Upper lobe of left lung (tissue), 6 donors: ENCODE data around the gene GAGE12J. TPM values are rescaled to one million over a fixed set of nuclear protein-coding genes. Genes with fewer than 3 reads are reported as not detected.
"Not testable (repeated sequence)": the region's sequence is repeated elsewhere in the genome, so short reads cannot be mapped to it uniquely, and the experiment has no call there.

ENCODE experiments used
- ATAC-seq, 2 donors: fragments of 200-7000 bp; cut with Tn5 transposase; one replicate each; pipeline ENCODE4 v1.9.1; 2022; ENCODE audit warnings: mild to moderate bottlenecking in 2 of 2, moderate library complexity in 2 of 2; ENCODE audit not compliant: low FRiP score in 2 of 2
- DNase-seq, 2 donors: peaks; one replicate each; pipeline ENCODE4 v3.0.0-alpha.2; 2019 to 2020
- H3K27ac ChIP-seq, 4 donors: fragments of 200-600 bp; sonication (generic); one replicate each; pipeline ENCODE4 v1.5.1; 2016 to 2019
- H3K27me3 ChIP-seq, 4 donors: fragments of 200-600 bp; sonication (generic); one replicate each; pipeline ENCODE4 v1.5.1; 2017 to 2019
- H3K36me3 ChIP-seq, 4 donors: fragments of 200-600 bp; sonication (generic); one replicate each; pipeline ENCODE4 v1.5.1; 2016 to 2019
- H3K4me1 ChIP-seq, 4 donors: fragments of 200-600 bp; sonication (generic); one replicate each; pipeline ENCODE4 v1.5.1; 2018 to 2019
- H3K4me3 ChIP-seq, 4 donors: fragments of 200-600 bp; sonication (generic); one replicate each; pipeline ENCODE4 v1.5.1; 2017 to 2019; ENCODE audit warnings: mild to moderate bottlenecking in 2 of 4, moderate library complexity in 1 of 4
- H3K9me3 ChIP-seq, 4 donors: fragments of 200-600 bp; sonication (generic); one replicate each; pipeline ENCODE4 v1.5.1; 2018 to 2019
- CTCF ChIP-seq, 6 experiments: fragments of 450-650 bp in 4 of 6; fragments of 200-600 bp in 2 of 6; sonication (generic) in 2 of 6; IDR thresholded peaks; one replicate each; pipeline ENCODE4 v1.5.1; 2016 to 2019; ENCODE audit warnings: antibody characterized with exemption in 6 of 6
- EP300 ChIP-seq, 4 donors: sonication (generic); formaldehyde crosslinking; IDR thresholded peaks; one replicate each; pipeline ENCODE4 v1.5.1; 2017; ENCODE audit warnings: antibody characterized with exemption in 4 of 4, control low read depth in 2 of 4
- POLR2A ChIP-seq, 4 donors: fragments of 450-650 bp; IDR thresholded peaks; one replicate each; pipeline ENCODE4 v1.5.1; 2016 to 2017; ENCODE audit warnings: antibody characterized with exemption in 4 of 4, mild to moderate bottlenecking in 2 of 4
- POLR2AphosphoS5 ChIP-seq, 2 donors: sonication (generic); formaldehyde crosslinking; IDR thresholded peaks; one replicate each; pipeline ENCODE4 v1.5.1; 2017; ENCODE audit warnings: antibody characterized with exemption in 2 of 2
- WGBS, 2 donors: methylation state at CpG; one replicate each; pipeline ENCODE4 v1.1.5; 2017 to 2018; 5-methylcytosine and 5-hydroxymethylcytosine counted together
- total RNA-seq, 6 donors: library from RNA; depleted of rRNA in 4 of 6; stranded (reverse); fragments of >200 nt in 4 of 6; gene quantifications; one replicate each; pipeline versions ENCODE4 v1.1.0 to v1.2.1, GENCODE V29; 2016 to 2021
- donor health status: DM: no; HTN: no; CAD: no; lungs with moderate emphysema.
- donor health status: DM: no; HTN: yes; CAD: no; lungs with severe emphysema.

GAGE12J gene
- total RNA-seq, 6 donors from 2014 or later = 0.72 TPM; not detected in 5

GRCh38 chrX:49287665-49288064, 34.2 kb upstream of the GAGE12J start:
- H3K27me3 ChIP-seq = peaks cover 0 to 3% (median 0%) of the 10 kb centered on the region in 4 donors
- no peak for DNase-seq
- H3K27ac ChIP-seq = no peak overlapping the region
- no peaks in the 10 kb centered on the region for H3K4me1 ChIP-seq
- H3K36me3 ChIP-seq = no peaks in the 10 kb centered on the region
- ATAC-seq = no peak
- no peak overlapping the region for H3K4me3 ChIP-seq
- no peak for TF ChIP-seq POLR2AphosphoS5 (IDR thresholded peaks at IDR 0.05)
- TF ChIP-seq POLR2A (IDR thresholded peaks at IDR 0.05) = no peak
- TF ChIP-seq CTCF (IDR thresholded peaks at IDR 0.05) = no peak
- no peak for TF ChIP-seq EP300 (IDR thresholded peaks at IDR 0.05)
- WGBS, 2 donors = 71 to 83% methylated on average over 1 of the region's 1 CpG
- no peaks in the 10 kb centered on the region for H3K9me3 ChIP-seq

- H3K9me3 ChIP-seq = no peaks in the 10 kb centered on the region
- TF ChIP-seq CTCF (IDR thresholded peaks at IDR 0.05) (no peak), EP300 (IDR thresholded peaks at IDR 0.05) (no peak), POLR2A (IDR thresholded peaks at IDR 0.05) (no peak), POLR2AphosphoS5 (IDR thresholded peaks at IDR 0.05) (no peak)
- no peak overlapping the region for H3K4me3 ChIP-seq
- peaks cover 0 to 3% (median 0%) of the 10 kb centered on the region in 4 donors for H3K27me3 ChIP-seq
- no peak overlapping the region for H3K27ac ChIP-seq
- no peak for DNase-seq
- H3K4me1 ChIP-seq = no peaks in the 10 kb centered on the region
- 67 to 75% methylated on average over 1 to 7 of the region's 7 CpGs for WGBS, 2 donors
- no peaks in the 10 kb centered on the region for H3K36me3 ChIP-seq
- ATAC-seq = peak in 1 of 2 donors; percentile 34
These were observed 31.6 kb upstream of the GAGE12J start for GRCh38 chrX:49290215-49290614.

- WGBS, 2 donors = 37 to 38% methylated on average over 5 to 11 of the region's 11 CpGs
- H3K27me3 ChIP-seq = no peaks in the 10 kb centered on the region
- ATAC-seq (peak; percentile 70 to 71), DNase-seq (peak in 1 of 2 donors; percentile 59)
- H3K27ac ChIP-seq = no peak overlapping the region
- no peaks in the 10 kb centered on the region for H3K4me1 ChIP-seq
- H3K4me3 ChIP-seq = no peak overlapping the region
- no peaks in the 10 kb centered on the region for H3K36me3 ChIP-seq
- TF ChIP-seq POLR2A (IDR thresholded peaks at IDR 0.05) (no peak), CTCF (IDR thresholded peaks at IDR 0.05) (peak; percentile 63 to 73 (median 66)), POLR2AphosphoS5 (IDR thresholded peaks at IDR 0.05) (no peak), EP300 (IDR thresholded peaks at IDR 0.05) (no peak)
- H3K9me3 ChIP-seq = no peaks in the 10 kb centered on the region
These were observed 30.1 kb upstream of the GAGE12J start for GRCh38 chrX:49291615-49292337.

- ATAC-seq (peak in 1 of 2 donors; percentile 56), DNase-seq (no peak)
- Histone ChIP-seq H3K9me3 (no peaks in the 10 kb centered on the region), H3K36me3 (no peaks in the 10 kb centered on the region), H3K4me3 (no peak overlapping the region), H3K4me1 (no peaks in the 10 kb centered on the region), H3K27ac (no peak overlapping the region), H3K27me3 (no peaks in the 10 kb centered on the region)
- TF ChIP-seq POLR2AphosphoS5 (IDR thresholded peaks at IDR 0.05) (no peak), CTCF (IDR thresholded peaks at IDR 0.05) (no peak), POLR2A (IDR thresholded peaks at IDR 0.05) (no peak), EP300 (IDR thresholded peaks at IDR 0.05) (no peak)
- WGBS, 2 donors = 74 to 81% methylated on average over 7 to 17 of the region's 17 CpGs
These were observed 29.2 kb upstream of the GAGE12J start for GRCh38 chrX:49292400-49293362.

GRCh38 chrX:49299293-49299692, 22.5 kb upstream of the GAGE12J start:
- H3K27me3 ChIP-seq, H3K27ac ChIP-seq, DNase-seq, H3K4me1 ChIP-seq, ATAC-seq, H3K4me3 ChIP-seq, H3K9me3 ChIP-seq, H3K36me3 ChIP-seq: not testable (repeated sequence)
- WGBS, 2 donors = 92% methylated on average over 5 of the region's 5 CpGs; no CpG with 5 or more reads in 1 of the 2 donors
